MM.1S (cell line): ENCODE measurements around the gene ALKBH5.

Source experiments
- DNase-seq: peaks from one replicate; pipeline ENCODE4 v3.0.0-alpha.2; 2015
- H2AFZ ChIP-seq: fragments of 300-600 bp; sonication (generic); 2 replicates; pipeline ENCODE4 v1.6.0; 2016; ENCODE audit warnings: antibody characterized with exemption, low read length
- H3F3A ChIP-seq: fragments of 300-600 bp; sonication (generic); 2 replicates; pipeline ENCODE4 v1.6.1; 2016; ENCODE audit warnings: mild to moderate bottlenecking, antibody characterized with exemption, low read length, moderate library complexity, mixed read lengths; ENCODE audit not compliant: insufficient read depth
- H3K27ac ChIP-seq: fragments of 300-600 bp; sonication (generic); 2 replicates; pipeline ENCODE4 v1.5.1; 2016; ENCODE audit warnings: mild to moderate bottlenecking, low read length
- H3K27me3 ChIP-seq: fragments of 300-600 bp; sonication (generic); replicated peaks from 2 replicates; pipeline ENCODE4 v1.6.0; 2016; ENCODE audit warnings: low read length; ENCODE audit not compliant: insufficient read depth
- H3K36me3 ChIP-seq: fragments of 300-600 bp; sonication (generic); replicated peaks from 2 replicates; pipeline ENCODE4 v1.6.1; 2016; ENCODE audit warnings: mild to moderate bottlenecking, low read length, mixed read lengths; ENCODE audit not compliant: insufficient read depth
- H3K4me1 ChIP-seq: fragments of 300-600 bp; sonication (generic); 2 replicates; pipeline ENCODE4 v1.6.1; 2016; ENCODE audit warnings: low read length, mixed read lengths
- H3K4me2 ChIP-seq: fragments of 300-600 bp; sonication (generic); 2 replicates; pipeline ENCODE4 v1.6.0; 2016; ENCODE audit warnings: low read depth, low read length
- H3K4me3 ChIP-seq: fragments of 300-600 bp; sonication (generic); 2 replicates; pipeline ENCODE4 v1.5.1; 2016; ENCODE audit warnings: low read length, mixed read lengths
- H3K79me2 ChIP-seq: fragments of 300-600 bp; sonication (generic); 2 replicates; pipeline ENCODE4 v1.6.1; 2016; ENCODE audit warnings: mixed run types, low read length, mixed read lengths
- H3K9ac ChIP-seq: fragments of 300-600 bp; sonication (generic); 2 replicates; pipeline ENCODE4 v1.6.1; 2016; ENCODE audit warnings: low read length, mixed read lengths
- H3K9me2 ChIP-seq: fragments of 300-600 bp; sonication (generic); replicated peaks from 2 replicates; pipeline ENCODE4 v1.6.1; 2016; ENCODE audit warnings: mild to moderate bottlenecking, low read length, mixed read lengths; ENCODE audit not compliant: insufficient read depth
- H3K9me3 ChIP-seq: fragments of 300-600 bp; sonication (generic); replicated peaks from 2 replicates; pipeline ENCODE4 v1.6.1; 2016; ENCODE audit warnings: mild to moderate bottlenecking, low read length, mixed read lengths; ENCODE audit not compliant: insufficient read depth
- H4K20me1 ChIP-seq: fragments of 300-600 bp; sonication (generic); 2 replicates; pipeline ENCODE4 v1.6.1; 2016; ENCODE audit warnings: mild to moderate bottlenecking, low read length, moderate library complexity, mixed read lengths; ENCODE audit not compliant: insufficient read depth
- CTCF ChIP-seq: fragments of 300-600 bp; sonication (generic); IDR thresholded peaks from 2 replicates; pipeline ENCODE4 v1.5.1; 2016; ENCODE audit warnings: antibody characterized with exemption, low read length, mixed read lengths
- EZH2 ChIP-seq: fragments of 300-600 bp; sonication (generic); optimal IDR thresholded peaks from 2 replicates; pipeline ENCODE3; 2017; ENCODE audit warnings: low read depth, mild to moderate bottlenecking, antibody characterized with exemption, low read length, mixed read lengths
- EZH2phosphoT487 ChIP-seq: fragments of 300-600 bp; sonication (generic); IDR thresholded peaks from 2 replicates; pipeline ENCODE4 v1.6.1; 2018; ENCODE audit warnings: antibody characterized with exemption, low read length

ALKBH5 gene

GRCh38 chr17:18167421-18167820 is 16.2 kb upstream of the ALKBH5 start:
- H3K27ac ChIP-seq = no peak overlapping the region
- no peaks in the 10 kb centered on the region for H3F3A ChIP-seq
- H3K9me2 ChIP-seq = no peaks in the 10 kb centered on the region
- no peak for TF ChIP-seq EZH2phosphoT487
- H3K4me1 ChIP-seq = no peaks in the 10 kb centered on the region
- no peak overlapping the region for H3K4me3 ChIP-seq
- no peak overlapping the region for H2AFZ ChIP-seq
- no peaks in the 10 kb centered on the region for H3K79me2 ChIP-seq
- H3K4me2 ChIP-seq = no peak overlapping the region
- H3K27me3 ChIP-seq = no peaks in the 10 kb centered on the region
- H3K9ac ChIP-seq = no peak overlapping the region
- DNase-seq = no peak
- H4K20me1 ChIP-seq = no peaks in the 10 kb centered on the region
- H3K9me3 ChIP-seq = no peaks in the 10 kb centered on the region
- H3K36me3 ChIP-seq = no peaks in the 10 kb centered on the region

- H3K4me2 ChIP-seq = no peak overlapping the region
- no peak overlapping the region for H3K27ac ChIP-seq
- H3K4me3 ChIP-seq = no peak overlapping the region
- no peaks in the 10 kb centered on the region; the same call in 1 of the 2 replicates for H3K4me1 ChIP-seq
- DNase-seq = no peak
- H3K9ac ChIP-seq = no peak overlapping the region
- H3K36me3 ChIP-seq = no peaks in the 10 kb centered on the region
- no peak overlapping the region for H2AFZ ChIP-seq
- H3K79me2 ChIP-seq = no peaks in the 10 kb centered on the region
- TF ChIP-seq EZH2phosphoT487 = no peak
- H4K20me1 ChIP-seq = no peaks in the 10 kb centered on the region
- no peaks in the 10 kb centered on the region for H3F3A ChIP-seq
- no peaks in the 10 kb centered on the region for H3K27me3 ChIP-seq
- H3K9me2 ChIP-seq = no peaks in the 10 kb centered on the region
- no peaks in the 10 kb centered on the region for H3K9me3 ChIP-seq
Measured at GRCh38 chr17:18172531-18173278, 10.9 kb upstream of the ALKBH5 start.

GRCh38 chr17:18173740-18174139 is 9.9 kb upstream of the ALKBH5 start:
- Histone ChIP-seq H3K9ac (no peak overlapping the region), H3K36me3 (no peaks in the 10 kb centered on the region), H2AFZ (no peak overlapping the region), H3K9me3 (no peaks in the 10 kb centered on the region), H3K27me3 (no peaks in the 10 kb centered on the region), H3K9me2 (no peaks in the 10 kb centered on the region), H4K20me1 (no peaks in the 10 kb centered on the region), H3F3A (no peaks in the 10 kb centered on the region), H3K79me2 (no peaks in the 10 kb centered on the region), H3K4me1 (no peaks in the 10 kb centered on the region; the same call in 1 of the 2 replicates), H3K4me3 (no peak overlapping the region), H3K4me2 (no peak overlapping the region), H3K27ac (no peak overlapping the region)
- DNase-seq = no peak
- TF ChIP-seq CTCF (no peak), EZH2 (no peak), EZH2phosphoT487 (no peak)

GRCh38 chr17:18176176-18176575 is 7.5 kb upstream of the ALKBH5 start:
- no peaks in the 10 kb centered on the region for H3K27me3 ChIP-seq
- H2AFZ ChIP-seq = no peak overlapping the region
- no peak overlapping the region for H3K27ac ChIP-seq
- no peaks in the 10 kb centered on the region for H3K79me2 ChIP-seq
- H3K9me2 ChIP-seq = no peaks in the 10 kb centered on the region
- no peaks in the 10 kb centered on the region for H3K36me3 ChIP-seq
- H4K20me1 ChIP-seq = no peaks in the 10 kb centered on the region
- TF ChIP-seq EZH2phosphoT487 (no peak), CTCF (no peak), EZH2 (no peak)
- H3K4me3 ChIP-seq = no peak overlapping the region
- no peak overlapping the region for H3K4me2 ChIP-seq
- H3K4me1 ChIP-seq = no peaks in the 10 kb centered on the region; the same call in 1 of the 2 replicates
- H3K9me3 ChIP-seq = no peaks in the 10 kb centered on the region
- no peak overlapping the region for H3K9ac ChIP-seq
- no peaks in the 10 kb centered on the region for H3F3A ChIP-seq
- DNase-seq = no peak
